ENCODE measurements around the gene KBTBD8.

GRCh38 chr3:67018105-67018788, 20.1 kb downstream of the KBTBD8 start:
- TF ChIP-seq CTCF (IDR thresholded peaks at IDR 0.05; ENCODE audit: borderline replicate concordance, extremely low read depth, low read length, poor library complexity, severe bottlenecking), result no peak
- TF ChIP-seq EZH2 (IDR thresholded peaks at IDR 0.05; ENCODE audit: borderline replicate concordance, low read depth, low read length, severe bottlenecking), result no peak
